Effector CD8-positive, alpha-beta T cell (primary cell): Measurements from ENCODE around the gene PIEZO1.
"Not testable (repeated sequence)": the region's sequence is repeated elsewhere in the genome, so short reads cannot be mapped to it uniquely, and the experiment has no call there.

Source experiments
- DNase-seq: peaks from one replicate; lab custom pipeline; 2025; lab: John Stamatoyannopoulos, UW

The PIEZO1 gene

GRCh38 chr16:88805340-88805715, 20.3 kb upstream of the PIEZO1 start:
- no peak for DNase-seq

- no peak for DNase-seq
Measured at GRCh38 chr16:88804552-88805339, 19.7 kb upstream of the PIEZO1 start.

DNA sequence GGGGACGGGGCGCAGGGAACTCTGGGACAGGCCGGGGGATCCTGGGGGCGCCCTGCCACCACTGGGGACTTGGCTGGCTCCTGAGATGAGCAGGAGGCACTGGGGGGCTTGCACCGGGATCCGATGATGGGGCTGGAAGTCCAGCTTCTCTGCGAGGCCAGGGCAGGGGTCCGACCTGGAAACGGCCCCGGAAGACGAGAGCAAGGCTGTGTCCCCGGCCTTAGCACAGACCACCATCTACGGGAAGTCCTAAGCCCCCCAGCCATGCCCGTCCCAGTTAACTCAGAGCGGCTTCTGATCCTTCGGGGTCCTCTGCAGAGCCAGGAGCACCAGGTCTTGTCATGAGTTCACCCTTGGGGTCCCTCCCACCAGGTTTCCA, 19.1 kb upstream of the PIEZO1 start:
- DNase-seq: no peak

GRCh38 chr16:88803264-88803987, 18.4 kb upstream of the PIEZO1 start, which contains the start of gene CDT1:
TSS of gene CDT1 (plus strand) at chr16:88803789. CDS start at chr16:88803832, 43 bp downstream.
- DNase-seq: peak; percentile 78

DNA sequence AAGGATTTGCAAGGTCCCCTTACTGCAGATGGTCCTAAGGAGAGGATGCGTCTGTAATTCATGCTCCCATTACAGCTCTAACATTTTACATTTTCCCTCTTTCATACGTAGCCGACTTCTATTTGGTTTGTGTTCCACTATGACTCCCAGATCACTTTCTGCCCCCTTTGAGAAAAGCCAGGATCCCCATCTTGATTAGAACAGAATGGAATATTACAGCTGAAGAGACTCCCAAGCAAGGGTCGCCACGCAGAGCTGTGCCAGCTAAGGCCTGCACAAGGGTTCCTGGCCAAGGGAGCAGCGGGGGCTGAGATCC, 15.2 kb upstream of the PIEZO1 start:
- DNase-seq: no peak

DNA sequence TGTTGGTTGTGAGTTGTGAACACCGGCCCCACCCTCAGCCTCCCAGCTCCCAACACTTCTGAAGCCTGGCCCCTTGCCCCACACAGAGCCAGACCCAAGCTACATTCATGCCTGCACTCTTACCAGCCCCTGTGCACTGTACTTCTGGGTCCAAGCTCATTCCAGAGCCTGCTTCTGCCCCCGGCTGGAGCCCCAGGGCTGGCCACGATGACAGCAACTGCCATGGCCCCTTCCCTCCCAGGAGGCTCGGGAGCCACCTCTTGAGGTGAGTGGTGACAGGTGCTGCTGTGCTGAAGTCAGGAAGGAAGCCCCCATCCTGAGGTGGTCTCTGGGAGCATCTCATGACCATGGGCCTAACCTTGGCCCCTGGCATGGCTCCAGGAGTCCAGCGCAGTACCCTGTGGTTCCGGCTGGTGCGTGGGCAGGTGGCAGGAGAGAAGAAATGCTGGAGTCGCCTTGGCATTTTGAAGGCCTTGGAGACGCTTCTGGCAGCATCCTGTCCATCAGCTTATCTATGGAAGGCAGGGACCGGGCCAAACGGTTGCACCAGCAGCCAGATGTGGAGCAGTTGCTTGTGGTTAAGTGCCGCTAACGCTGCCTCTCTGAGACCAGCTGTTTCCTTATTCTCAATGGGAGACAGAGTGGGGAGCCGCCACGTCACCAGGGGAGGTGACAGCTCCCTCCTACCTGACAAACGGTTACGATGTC, 14.7 kb upstream of the PIEZO1 start:
- no peak for DNase-seq

GRCh38 chr16:88798772-88799455, 13.9 kb upstream of the PIEZO1 start:
- no peak for DNase-seq

GRCh38 chr16:88798073-88798472, 13.1 kb upstream of the PIEZO1 start:
- no peak for DNase-seq

DNA sequence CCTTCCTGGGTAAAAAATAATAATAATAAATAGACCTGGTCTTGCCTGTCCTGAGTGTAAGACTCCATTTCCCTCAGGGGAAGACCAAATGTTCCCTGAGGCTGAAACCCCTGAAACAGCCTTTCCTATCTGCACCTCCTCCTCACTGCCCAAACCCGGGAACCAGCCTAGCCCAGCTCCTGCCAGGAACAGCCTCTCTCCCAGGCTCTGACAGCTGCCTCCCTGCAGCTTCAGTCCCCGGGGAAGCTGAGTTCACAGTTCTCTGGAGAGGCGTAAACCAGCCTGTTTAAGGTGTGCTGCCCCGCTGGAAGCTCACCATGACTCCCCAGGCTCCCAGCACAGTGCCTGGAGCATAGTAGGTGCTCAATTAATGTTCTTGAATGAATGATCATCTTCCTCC, 11.3 kb upstream of the PIEZO1 start:
- DNase-seq: no peak

- DNase-seq: no peak
Measured at GRCh38 chr16:88793251-88793954, 8.4 kb upstream of the PIEZO1 start.

DNA sequence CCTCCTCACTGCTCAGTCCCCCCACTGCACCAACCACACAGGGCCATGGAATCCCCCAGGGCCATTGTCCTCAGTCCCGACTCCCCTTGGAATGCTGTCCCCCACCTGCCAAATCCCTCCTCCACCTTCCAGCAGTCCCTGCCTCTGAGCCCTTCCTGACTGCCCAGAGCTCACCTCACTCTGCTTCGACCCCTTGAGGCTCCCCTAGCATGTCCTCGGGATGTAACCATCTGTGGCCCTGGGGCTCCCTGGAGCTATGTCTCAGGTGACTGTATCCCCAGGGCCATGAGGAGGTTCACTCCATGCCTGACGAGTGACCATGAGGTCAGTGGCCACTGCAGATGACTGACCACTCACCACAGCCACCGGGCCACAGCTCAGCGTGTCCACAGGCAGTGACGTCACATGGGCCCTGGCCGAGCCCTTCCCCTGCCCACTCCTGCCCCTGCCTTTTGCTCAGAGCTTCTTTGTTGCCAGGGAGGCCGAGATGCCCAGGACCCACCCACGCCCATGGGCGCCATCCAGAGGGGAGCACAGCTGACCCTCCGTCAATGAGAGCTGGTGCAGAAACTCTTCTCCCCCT, 7.7 kb upstream of the PIEZO1 start:
- DNase-seq: no peak

- no peak for DNase-seq
Measured at GRCh38 chr16:88792078-88792550, 7.1 kb upstream of the PIEZO1 start.

DNA sequence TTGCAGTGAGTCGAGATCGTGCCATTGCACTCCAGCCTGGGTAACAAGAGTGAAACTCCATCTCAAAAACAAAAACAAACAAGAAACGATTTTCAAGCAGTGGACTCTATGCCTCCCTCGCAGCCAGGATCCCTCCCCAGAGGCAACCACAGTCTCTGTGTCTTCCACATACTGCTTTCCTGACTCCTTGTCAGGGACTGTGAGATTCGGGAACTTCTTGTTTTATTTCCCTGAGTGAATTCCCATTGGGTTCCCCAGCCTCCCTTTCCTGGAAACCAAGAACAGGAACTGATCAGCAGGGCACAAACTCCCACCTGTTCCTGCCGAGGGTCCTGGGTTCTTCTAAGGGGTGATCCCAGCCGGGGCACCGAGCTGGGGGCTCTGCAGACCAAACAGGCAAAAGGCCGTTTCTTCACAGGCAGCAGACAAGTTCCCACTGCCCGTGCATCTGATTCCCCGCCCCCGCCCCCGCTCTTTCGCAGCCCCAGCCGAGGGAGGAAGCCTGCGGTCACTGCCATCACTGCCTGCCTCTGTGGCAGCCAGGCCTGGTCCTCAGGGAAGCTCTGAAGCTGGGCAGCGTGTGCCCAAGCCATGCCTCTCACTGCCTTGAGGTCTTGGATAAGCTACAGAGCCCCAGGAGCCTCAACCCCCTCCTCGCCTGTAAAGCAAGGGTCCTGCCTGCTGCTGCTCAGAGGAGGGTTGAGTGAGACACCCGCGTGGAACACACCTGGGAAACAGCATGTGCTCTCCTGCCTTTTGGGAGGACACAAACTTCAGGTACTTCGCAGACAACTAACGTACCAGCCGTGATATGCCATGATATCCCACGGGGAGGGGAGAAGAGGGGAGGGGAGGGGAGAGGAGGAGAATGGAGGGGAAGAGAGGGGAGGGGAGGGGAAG, 5.5 kb upstream of the PIEZO1 start:
- DNase-seq: peak; percentile 20

DNA sequence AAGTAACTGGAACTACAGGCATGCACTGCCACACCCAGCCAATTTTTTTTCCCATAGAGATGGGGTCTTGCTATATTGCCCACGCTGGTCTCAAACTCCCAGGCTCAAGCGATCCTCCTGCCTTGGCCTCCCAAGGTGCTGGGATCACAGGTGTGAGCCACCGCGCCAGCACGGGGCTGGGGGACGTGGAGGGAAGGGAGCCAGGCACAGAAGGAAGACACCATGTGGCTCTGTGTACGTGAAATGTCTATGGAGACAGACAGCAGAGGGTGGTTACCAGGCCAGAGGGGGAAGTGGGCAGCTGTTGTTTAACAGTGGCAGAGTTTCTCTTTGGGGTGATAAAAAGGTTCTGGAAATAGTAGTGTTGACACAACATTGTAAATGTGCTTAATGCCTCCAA, 4.6 kb upstream of the PIEZO1 start:
- no peak for DNase-seq

- DNase-seq: not testable (repeated sequence)
Measured at GRCh38 chr16:88788749-88789148, 3.7 kb upstream of the PIEZO1 start.

DNA sequence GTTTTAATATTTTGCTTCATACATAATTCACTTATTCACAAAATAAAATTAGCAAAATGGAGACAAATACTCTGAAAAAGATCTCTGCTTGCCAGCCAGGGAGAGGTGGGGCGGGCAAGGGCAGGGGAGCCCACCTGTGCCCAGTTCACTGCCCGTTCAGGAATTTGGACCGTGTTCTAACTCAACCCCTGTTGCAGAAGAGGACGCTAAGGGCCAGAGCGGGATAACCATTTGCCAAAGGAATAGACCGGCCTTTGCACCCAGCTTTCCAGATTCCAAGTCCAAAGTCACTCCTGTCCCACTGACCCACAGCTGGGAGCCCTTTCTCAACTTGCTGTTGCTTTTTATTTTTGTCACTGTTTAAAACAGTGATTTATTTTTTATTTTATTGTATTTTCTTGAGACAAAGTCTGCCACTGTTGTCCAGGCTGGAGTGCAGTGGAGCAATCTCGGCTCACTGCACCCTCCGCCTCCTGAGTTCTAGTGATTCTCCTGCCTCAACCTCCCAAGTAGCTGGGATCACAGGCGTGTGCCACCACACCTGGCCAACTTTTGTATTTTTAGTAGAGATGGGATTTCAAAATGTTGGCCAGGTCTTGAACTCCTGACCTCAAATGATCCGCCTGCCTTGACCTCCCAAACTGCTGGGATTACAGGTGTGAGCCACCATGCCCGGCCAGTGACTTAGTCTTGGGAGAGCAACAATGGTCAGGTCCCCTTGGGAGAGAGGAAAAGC, 2.7 kb upstream of the PIEZO1 start:
- DNase-seq: no peak

- DNase-seq: no peak
Measured at GRCh38 chr16:88784856-88785105, 239 bp downstream of the PIEZO1 start.

DNA sequence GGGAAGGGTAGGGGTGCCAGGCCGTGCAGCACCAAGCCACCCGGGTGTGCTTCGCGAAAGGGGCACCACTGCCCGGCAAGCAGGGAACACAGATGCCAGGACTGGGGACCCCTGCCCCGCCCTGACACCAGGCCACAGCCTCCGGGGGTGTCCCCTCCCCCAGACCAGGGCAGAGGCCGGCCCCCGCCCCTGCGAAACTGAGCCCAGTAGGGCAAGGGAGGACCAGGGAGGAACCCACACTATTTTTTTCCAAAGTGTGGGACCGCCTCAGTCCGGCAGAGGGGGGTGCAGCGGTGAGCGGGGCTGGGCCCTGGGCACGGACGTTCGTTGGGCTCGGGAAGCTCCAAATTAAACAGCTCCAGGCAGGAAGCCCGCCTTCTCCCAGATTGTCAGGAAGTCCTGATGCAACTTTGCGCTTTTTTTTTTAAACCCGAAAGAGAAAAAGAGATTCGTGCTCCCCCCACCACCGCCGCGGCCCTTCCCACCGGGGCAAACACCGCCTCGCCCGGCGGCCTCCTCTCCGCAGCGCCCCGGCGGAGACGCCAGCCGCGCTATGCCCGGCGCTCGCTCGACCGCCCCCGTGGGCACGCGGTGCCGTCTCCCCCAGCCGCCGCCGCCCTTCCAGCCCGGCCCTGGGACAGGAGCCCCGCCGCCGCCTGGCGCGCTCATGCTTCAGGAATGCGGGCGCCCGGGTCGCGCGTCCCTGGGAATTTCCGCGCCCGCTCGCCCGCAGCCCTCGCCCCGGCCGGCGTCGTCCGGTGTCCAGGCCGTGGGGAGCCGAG, 755 bp downstream of the PIEZO1 start:
- DNase-seq: no peak
